H1 (cell line): ENCODE measurements around the gene MAP3K6. TPM values are rescaled to one million over a fixed set of nuclear protein-coding genes. Genes with fewer than 3 reads are reported as not detected.

Source experiments
- CTCF ChIA-PET: fragments of 300-600 bp; sonication (Branson Sonifier 250); formaldehyde crosslinking; loops from one replicate; lab custom pipeline; 2021; ENCODE audit not compliant: partially characterized antibody; lab: Charles Lee
- POLR2A ChIA-PET: fragments of 300-600 bp; sonication (Branson Sonifier 250); formaldehyde crosslinking; loops from one replicate; lab custom pipeline; 2021; ENCODE audit warnings: inconsistent platforms; ENCODE audit not compliant: partially characterized antibody; lab: Charles Lee
- DNase-seq, 2 experiments: peaks; one replicate each; pipeline versions ENCODE4 v3.0.0 to v3.0.0-alpha.2; 2010 to 2022; ENCODE audit warnings: low spot score in 2 of 2, low read depth in 1 of 2, mixed read lengths in 1 of 2
- FAIRE-seq: peaks from 2 replicates; lab custom pipeline; 2011; peaks lifted over from hg19 to GRCh38; lab: Jason Lieb, UNC
- H2AFZ ChIP-seq: 2 replicates; pipeline ENCODE4 v1.8.1; 2012; ENCODE audit warnings: low read length, inconsistent platforms
- H2AK5ac ChIP-seq: 2 replicates; pipeline ENCODE4 v1.6.1; 2013; ENCODE audit warnings: low read depth, low read length
- H2BK120ac ChIP-seq: replicated peaks from 2 replicates; pipeline ENCODE3; 2013; ENCODE audit warnings: low read depth, low read length, inconsistent platforms
- H2BK12ac ChIP-seq: 2 replicates; pipeline ENCODE4 v1.6.1; 2013; ENCODE audit warnings: low read depth, low read length
- H2BK15ac ChIP-seq: 2 replicates; pipeline ENCODE4 v1.6.1; 2013; ENCODE audit warnings: low read length
- H2BK20ac ChIP-seq: 2 replicates; pipeline ENCODE4 v1.6.1; 2013; ENCODE audit warnings: low read length
- H2BK5ac ChIP-seq: 2 replicates; pipeline ENCODE4 v1.6.1; 2013; ENCODE audit warnings: low read depth, low read length
- H3K14ac ChIP-seq: 2 replicates; pipeline ENCODE4 v1.6.1; 2013; ENCODE audit warnings: inconsistent platforms; ENCODE audit not compliant: insufficient read length
- H3K18ac ChIP-seq: 2 replicates; pipeline ENCODE4 v1.6.1; 2013; ENCODE audit warnings: low read length; ENCODE audit errors: extremely low read depth
- H3K23ac ChIP-seq: 2 replicates; pipeline ENCODE4 v1.6.1; 2013; ENCODE audit warnings: inconsistent platforms; ENCODE audit not compliant: insufficient read length
- H3K23me2 ChIP-seq: 2 replicates; pipeline ENCODE4 v1.6.1; 2013; ENCODE audit warnings: low read depth, low read length
- H3K27ac ChIP-seq: 2 replicates; pipeline ENCODE4 v1.6.1; 2011; ENCODE audit warnings: low read depth, low read length, inconsistent platforms
- H3K27me3 ChIP-seq, 4 experiments: replicated peaks in 1 of 4; 1 replicate in 1 of 4; 2 replicates in 3 of 4; pipeline versions ENCODE4 v1.6.1 to v1.8.1; 2011 to 2013; ENCODE audit warnings: low read length in 3 of 4, mild to moderate bottlenecking in 3 of 4, inconsistent platforms in 2 of 4, mixed read lengths in 2 of 4, moderate library complexity in 1 of 4; ENCODE audit not compliant: control insufficient read depth in 3 of 4, insufficient read depth in 3 of 4; ENCODE audit errors: extremely low read depth in 1 of 4
- H3K36me3 ChIP-seq, 4 experiments: 2 replicates each; pipeline versions ENCODE4 v1.6.1 to v1.8.1; 2011 to 2013; ENCODE audit warnings: mild to moderate bottlenecking in 4 of 4, low read length in 3 of 4, moderate library complexity in 2 of 4, control low read depth in 1 of 4, inconsistent platforms in 1 of 4; ENCODE audit not compliant: insufficient read depth in 4 of 4, control insufficient read depth in 2 of 4
- H3K4ac ChIP-seq: replicated peaks from 2 replicates; pipeline ENCODE3; 2013; ENCODE audit warnings: low read length, low read depth, mixed read lengths, inconsistent platforms; ENCODE audit not compliant: insufficient read length
- H3K4me1 ChIP-seq, 4 experiments: replicated peaks in 1 of 4; 1 replicate in 1 of 4; 2 replicates in 3 of 4; pipeline versions ENCODE4 v1.6.1 to v1.8.1; 2011 to 2013; ENCODE audit warnings: low read length in 3 of 4, inconsistent platforms in 2 of 4, mixed read lengths in 1 of 4; ENCODE audit not compliant: insufficient read depth in 4 of 4, control insufficient read depth in 3 of 4
- H3K4me2 ChIP-seq, 2 experiments: 2 replicates each; pipeline versions ENCODE4 v1.6.1 to v1.8.1; 2011 to 2013; ENCODE audit warnings: low read depth in 2 of 2, low read length in 2 of 2, control low read depth in 1 of 2, inconsistent platforms in 1 of 2, mild to moderate bottlenecking in 1 of 2; ENCODE audit not compliant: insufficient read depth in 1 of 2
- H3K4me3 ChIP-seq, 4 experiments: fragments of 200-600, 300-600 bp in 1 of 4; sonication (generic), shearing (Covaris generic), sonication (Bioruptor Twin) in 1 of 4; 2 replicates each; pipeline versions ENCODE4 v1.5.1 to v1.8.1; 2011 to 2016; ENCODE audit warnings: low read length in 4 of 4, low read depth in 3 of 4, control low read depth in 2 of 4, inconsistent platforms in 2 of 4, mild to moderate bottlenecking in 2 of 4, mixed read lengths in 1 of 4, moderate library complexity in 1 of 4; ENCODE audit not compliant: insufficient read depth in 2 of 4; ENCODE audit errors: extremely low read depth in 1 of 4
- H3K56ac ChIP-seq: replicated peaks from 2 replicates; pipeline ENCODE3; 2013; ENCODE audit warnings: low read depth, mild to moderate bottlenecking, mixed read lengths, low read length, inconsistent platforms; ENCODE audit not compliant: insufficient read length
- H3K79me1 ChIP-seq: 2 replicates; pipeline ENCODE4 v1.6.1; 2013; ENCODE audit warnings: low read depth, low read length, control low read depth
- H3K79me2 ChIP-seq, 2 experiments: 2 replicates each; pipeline versions ENCODE4 v1.6.1 to v1.8.1; 2012 to 2013; ENCODE audit warnings: low read length in 2 of 2, mild to moderate bottlenecking in 2 of 2, inconsistent platforms in 1 of 2; ENCODE audit not compliant: insufficient read depth in 2 of 2, control insufficient read depth in 1 of 2
- H3K9ac ChIP-seq, 4 experiments: replicated peaks in 1 of 4; 1 replicate in 1 of 4; 2 replicates in 3 of 4; pipeline versions ENCODE4 v1.6.1 to v1.8.1; 2011 to 2013; ENCODE audit warnings: low read depth in 3 of 4, low read length in 3 of 4, control low read depth in 2 of 4, mild to moderate bottlenecking in 2 of 4, moderate library complexity in 2 of 4, inconsistent platforms in 1 of 4; ENCODE audit errors: extremely low read depth in 1 of 4
- H3K9me3 ChIP-seq, 2 experiments: 2 replicates each; pipeline versions ENCODE4 v1.6.1 to v1.8.1; 2012 to 2013; ENCODE audit warnings: mild to moderate bottlenecking in 2 of 2, moderate library complexity in 2 of 2, control low read depth in 1 of 2, inconsistent platforms in 1 of 2, low read depth in 1 of 2, low read length in 1 of 2, mixed read lengths in 1 of 2; ENCODE audit not compliant: insufficient read depth in 2 of 2
- H4K20me1 ChIP-seq, 2 experiments: replicated peaks in 1 of 2; 2 replicates each; pipeline versions ENCODE3 to v1.8.1; 2011 to 2013; ENCODE audit warnings: inconsistent platforms in 2 of 2, low read length in 2 of 2, mild to moderate bottlenecking in 1 of 2; ENCODE audit not compliant: insufficient read depth in 2 of 2, control insufficient read depth in 1 of 2
- H4K5ac ChIP-seq: 2 replicates; pipeline ENCODE4 v1.6.1; 2013; ENCODE audit warnings: low read length, low read depth, mixed read lengths, inconsistent platforms; ENCODE audit not compliant: insufficient read length
- H4K8ac ChIP-seq: 2 replicates; pipeline ENCODE4 v1.8.0; 2013; ENCODE audit warnings: mild to moderate bottlenecking, moderate library complexity, low read length, inconsistent platforms; ENCODE audit not compliant: insufficient read depth; ENCODE audit errors: extremely low read depth
- H4K91ac ChIP-seq: replicated peaks from 2 replicates; pipeline ENCODE3; 2013; ENCODE audit warnings: low read length, mixed read lengths, inconsistent platforms; ENCODE audit not compliant: insufficient read length
- CBX5 ChIP-seq: fragments of 300-800, 300-1000 bp; sonication (generic); IDR thresholded peaks from 2 replicates; pipeline ENCODE4 v1.7.1; 2016; ENCODE audit warnings: antibody characterized with exemption, low read length, low read depth
- CTBP2 ChIP-seq: IDR thresholded peaks from 2 replicates; pipeline ENCODE4 v1.7.0; 2011; ENCODE audit warnings: borderline replicate concordance, mild to moderate bottlenecking, moderate library complexity, mixed read lengths, low read length; ENCODE audit not compliant: insufficient read depth, insufficient read length
- CTCF ChIP-seq, 3 experiments: IDR thresholded peaks; 1 replicate in 2 of 3; 2 replicates in 1 of 3; pipeline versions ENCODE4 v1.5.1 to v1.6.1; 2011; ENCODE audit warnings: low read length in 3 of 3, mild to moderate bottlenecking in 3 of 3, inconsistent platforms in 2 of 3, low read depth in 1 of 3, moderate library complexity in 1 of 3; ENCODE audit not compliant: insufficient read depth in 1 of 3; ENCODE audit errors: control extremely low read depth in 1 of 3
- FOSL1 ChIP-seq: IDR thresholded peaks from 2 replicates; pipeline ENCODE4 v1.6.1; 2011; ENCODE audit warnings: mild to moderate bottlenecking, low read depth, low read length, moderate library complexity; ENCODE audit not compliant: insufficient read depth
- HDAC2 ChIP-seq, 2 experiments: fragments of 300-600 bp in 1 of 2; sonication (generic) in 1 of 2; IDR thresholded peaks; 2 replicates each; pipeline ENCODE4 v1.6.1; 2011 to 2012; ENCODE audit warnings: low read depth in 2 of 2, low read length in 2 of 2, mild to moderate bottlenecking in 2 of 2, moderate library complexity in 2 of 2, borderline replicate concordance in 1 of 2, inconsistent platforms in 1 of 2
- POU5F1 ChIP-seq: IDR thresholded peaks from 2 replicates; pipeline ENCODE4 v1.6.1; 2011; ENCODE audit warnings: low read depth, mild to moderate bottlenecking, low read length, moderate library complexity
- SIN3A ChIP-seq, 2 experiments: IDR thresholded peaks in 1 of 2; conservative IDR thresholded peaks in 1 of 2; 2 replicates each; pipeline ENCODE4 v1.6.1; 2011 to 2012; ENCODE audit warnings: low read length in 2 of 2, improper control_type of control experiment in 1 of 2, low read depth in 1 of 2, mild to moderate bottlenecking in 1 of 2
- WGBS, 2 experiments: shearing (Covaris generic) in 1 of 2; methylation state at CpG; one replicate each; pipeline versions ENCODE4 v1.1.6 to v1.1.7; 2013 to 2015; ENCODE audit warnings: low lambda C conversion rate in 2 of 2, mixed read lengths in 2 of 2, inconsistent platforms in 1 of 2, low coverage in 1 of 2, missing lambda C conversion rate in 1 of 2; ENCODE audit not compliant: insufficient replicate concordance in 2 of 2, insufficient coverage in 1 of 2, insufficient read length in 1 of 2; ENCODE audit errors: extremely low coverage in 1 of 2, missing lambda C conversion rate in 1 of 2; 5-methylcytosine and 5-hydroxymethylcytosine counted together
- polyA plus RNA-seq, 7 experiments: library from polyadenylated mRNA; depleted of rRNA in 3 of 7; stranded (reverse) in 5 of 7; unstranded in 2 of 7; fragments of >200 nt in 5 of 7; fragments of 200-250 nt in 2 of 7; gene quantifications; 1 replicate in 5 of 7; 2 replicates in 1 of 7; 4 replicates in 1 of 7; pipeline versions ENCODE4 v1.2.1 to v1.2.3, GENCODE V29; 2011 to 2013; ENCODE audit warnings: missing spikeins in 2 of 7, mixed read lengths in 2 of 7
- total RNA-seq: library from RNA; stranded (reverse); fragmentation: NEBNext Ultra II Directional; extraction: Animal tissue kit (Norgen Biotek cat#: 25700); gene quantifications from 2 replicates; pipeline ENCODE4 v1.2.1, GENCODE V29; 2021

The MAP3K6 gene
- total and polyA plus RNA-seq, 2 of the 8 experiments (the other 6 are each of a cell fraction or from before 2014, with no cell fraction given), result 7.4 to 7.6 TPM

GRCh38 chr1:27358038-27358927 is 8.5 kb downstream of the MAP3K6 start:
- Histone ChIP-seq H3K27me3 (peaks cover 12 to 47% (median 36%) of the 10 kb centered on the region in 4 experiments), H3K18ac (no peak overlapping the region), H3K23me2 (peaks cover 14% of the 10 kb centered on the region), H3K4me1 (peaks cover 0 to 14% (median 7%) of the 10 kb centered on the region in 4 experiments; a peak in 6 of 7 replicates), H3K27ac (no peak overlapping the region), H3K79me1 (no peaks in the 10 kb centered on the region), H3K36me3 (no peaks in the 10 kb centered on the region), H3K56ac (no peak overlapping the region), H2BK20ac (no peak overlapping the region), H3K9ac (no peak overlapping the region), H3K4me2 (0 out of 4 replicates have a peak overlapping the region, but pooled peaks of 1 of the 2 experiments have one; percentile 43), H2BK5ac (no peak overlapping the region), H2BK120ac (no peak overlapping the region), H3K9me3 (no peaks in the 10 kb centered on the region), H3K4me3 (no peak overlapping the region), H2AFZ (no peak overlapping the region), H3K79me2 (no peaks in the 10 kb centered on the region), H4K91ac (no peak overlapping the region), H4K8ac (no peak overlapping the region), H4K20me1 (peaks cover 0 to 10% of the 10 kb centered on the region in 2 experiments), H2AK5ac (0 out of 2 replicates have a peak overlapping the region, but pooled peaks have one; percentile 46), H4K5ac (no peak overlapping the region), H3K4ac (no peak overlapping the region), H3K23ac (no peak overlapping the region), H2BK12ac (no peak overlapping the region), H2BK15ac (no peak overlapping the region), H3K14ac (no peak overlapping the region)
- ChIA-PET POLR2A (interaction anchor here (0.8 to 10.9 kb wide), 13 partner anchors 4 to 61 kb away, joined by 3 to 101 read pairs (median 5); partner anchors contain the start of gene MAP3K6), CTCF (interaction anchor here (0.5 to 28.8 kb wide), 31 partner anchors 9 to 310 kb away, joined by 3 to 625 read pairs (median 7); partner anchors contain the start of genes CD164L2, FCN3, GPR3 and MAP3K6)
- no peak for FAIRE-seq
- WGBS, 2 experiments, result 90% methylated on average over 19 of the region's 21 CpGs; no CpG with 5 or more reads in 1 of the 2 experiments
- DNase-seq, result no peak
- TF ChIP-seq SIN3A (conservative IDR thresholded peaks at IDR 0.05 in 1 of 2, IDR thresholded peaks at IDR 0.05 in 1 of 2; ENCODE audit: low read depth in 1 of 2, low read length in 2 of 2) (no peak), FOSL1 (no peak), CBX5 (no peak), CTCF (IDR thresholded peaks at IDR 0.05; ENCODE audit: control extremely low read depth in 1 of 3, insufficient read depth in 1 of 3, low read depth in 1 of 3, low read length in 3 of 3) (no peak), HDAC2 (IDR thresholded peaks at IDR 0.05; ENCODE audit: borderline replicate concordance in 1 of 2, low read depth in 2 of 2, low read length in 2 of 2) (no peak), POU5F1 (no peak), CTBP2 (no peak)
